NCI-H2227 (cell line): ENCODE measurements around the gene FNDC11.
"Not testable (repeated sequence)": the region's sequence is repeated elsewhere in the genome, so short reads cannot be mapped to it uniquely, and the experiment has no call there.

Source experiments
- DNase-seq: peaks from one replicate; lab custom pipeline; 2025; ENCODE audit not compliant: unreplicated experiment; lab: John Stamatoyannopoulos, UW

The FNDC11 gene

DNA sequence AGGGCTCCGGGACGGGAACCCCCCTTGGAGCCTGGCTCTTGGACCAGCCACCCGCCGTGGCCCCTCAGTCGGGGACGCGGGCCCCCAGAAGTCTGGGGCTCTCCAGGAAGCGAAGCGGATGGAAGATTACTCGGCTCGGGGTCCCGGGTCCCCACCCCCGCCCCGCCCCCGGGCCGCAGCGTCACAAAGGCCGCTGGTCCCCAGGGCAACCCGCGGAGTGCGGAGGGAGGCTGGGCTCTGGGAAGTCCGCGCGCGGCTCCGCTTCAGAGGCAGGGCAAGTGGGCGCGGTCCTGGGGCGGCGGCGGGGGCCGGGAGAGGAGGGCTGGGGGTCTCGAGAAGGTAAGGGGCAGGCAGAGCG, at the start of gene FNDC11:
Gene FNDC11 (plus strand): TSS at position 227 of the 358 bp plus-strand sequence. CDS start 1,505 bp downstream, outside the sequence.
- DNase-seq = peak; percentile 77

DNA sequence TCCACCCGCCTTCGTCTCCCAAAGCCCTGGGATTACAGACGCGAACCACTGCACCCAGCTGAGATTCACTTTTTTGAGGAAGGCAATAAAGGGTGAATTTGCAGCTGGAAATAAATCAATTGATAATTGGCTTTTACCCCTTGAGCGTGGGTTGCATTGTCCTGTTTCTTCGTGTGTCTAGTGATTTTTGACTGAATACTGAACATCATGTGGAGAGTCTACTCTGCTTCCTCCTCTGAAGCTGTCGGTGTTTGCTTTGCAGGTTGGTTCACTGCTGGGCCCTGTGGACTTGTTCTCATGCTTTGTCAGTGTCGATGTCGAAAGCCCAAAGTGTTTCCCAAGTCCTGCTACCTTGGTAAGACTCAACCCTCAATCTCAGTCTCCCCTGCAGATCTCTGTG, 49.3 kb upstream of the FNDC11 start:
- DNase-seq = no peak

DNA sequence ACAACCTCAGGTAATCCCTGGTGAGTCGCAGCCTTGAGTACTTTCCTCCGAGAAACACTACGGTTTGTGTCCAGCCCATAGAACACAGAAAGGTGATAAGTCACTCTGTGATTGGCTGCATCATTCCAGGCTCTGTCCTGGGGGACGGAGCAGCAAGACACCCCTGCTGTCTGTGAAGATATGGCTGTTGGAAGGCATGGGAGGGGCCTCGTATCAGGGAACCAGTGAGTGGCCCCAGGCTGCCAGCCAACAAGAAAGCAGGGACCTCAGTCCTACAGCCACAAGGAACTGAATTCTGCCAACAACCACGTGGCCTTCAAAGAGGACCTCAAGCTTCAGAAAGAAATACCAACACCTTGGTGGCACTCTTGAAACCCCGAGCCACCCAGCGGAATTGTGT, 48.7 kb upstream of the FNDC11 start:
- DNase-seq = no peak

- DNase-seq = no peak
These were observed 48.2 kb upstream of the FNDC11 start for GRCh38 chr20:63505723-63506122.

GRCh38 chr20:63507083-63507743, 46.7 kb upstream of the FNDC11 start:
- no peak for DNase-seq

- DNase-seq = no peak
These were observed 45.7 kb upstream of the FNDC11 start for GRCh38 chr20:63508072-63508768.

GRCh38 chr20:63509088-63509564, 44.8 kb upstream of the FNDC11 start:
- DNase-seq = no peak

- no peak for DNase-seq
These were observed 40.8 kb upstream of the FNDC11 start for GRCh38 chr20:63513207-63513606.

DNA sequence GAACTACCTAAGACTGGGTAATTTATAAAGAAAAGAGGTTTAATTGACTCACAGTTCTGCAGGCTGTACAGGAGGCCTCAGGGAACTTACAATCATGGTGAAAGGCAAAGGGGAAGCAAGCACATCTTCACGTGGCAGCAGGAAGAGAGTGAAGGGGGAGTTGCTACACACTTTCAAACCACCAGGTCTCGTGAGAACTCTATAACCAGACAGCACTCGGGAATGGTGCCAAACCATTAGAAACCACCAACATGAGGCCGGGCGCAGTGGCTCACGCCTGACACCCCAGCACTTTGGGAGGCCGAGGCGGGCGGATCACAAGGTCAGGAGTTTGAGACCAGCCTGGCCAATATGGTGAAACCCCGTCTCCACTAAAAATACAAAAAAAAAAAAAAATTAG, 39.4 kb upstream of the FNDC11 start:
- DNase-seq = not testable (repeated sequence)

DNA sequence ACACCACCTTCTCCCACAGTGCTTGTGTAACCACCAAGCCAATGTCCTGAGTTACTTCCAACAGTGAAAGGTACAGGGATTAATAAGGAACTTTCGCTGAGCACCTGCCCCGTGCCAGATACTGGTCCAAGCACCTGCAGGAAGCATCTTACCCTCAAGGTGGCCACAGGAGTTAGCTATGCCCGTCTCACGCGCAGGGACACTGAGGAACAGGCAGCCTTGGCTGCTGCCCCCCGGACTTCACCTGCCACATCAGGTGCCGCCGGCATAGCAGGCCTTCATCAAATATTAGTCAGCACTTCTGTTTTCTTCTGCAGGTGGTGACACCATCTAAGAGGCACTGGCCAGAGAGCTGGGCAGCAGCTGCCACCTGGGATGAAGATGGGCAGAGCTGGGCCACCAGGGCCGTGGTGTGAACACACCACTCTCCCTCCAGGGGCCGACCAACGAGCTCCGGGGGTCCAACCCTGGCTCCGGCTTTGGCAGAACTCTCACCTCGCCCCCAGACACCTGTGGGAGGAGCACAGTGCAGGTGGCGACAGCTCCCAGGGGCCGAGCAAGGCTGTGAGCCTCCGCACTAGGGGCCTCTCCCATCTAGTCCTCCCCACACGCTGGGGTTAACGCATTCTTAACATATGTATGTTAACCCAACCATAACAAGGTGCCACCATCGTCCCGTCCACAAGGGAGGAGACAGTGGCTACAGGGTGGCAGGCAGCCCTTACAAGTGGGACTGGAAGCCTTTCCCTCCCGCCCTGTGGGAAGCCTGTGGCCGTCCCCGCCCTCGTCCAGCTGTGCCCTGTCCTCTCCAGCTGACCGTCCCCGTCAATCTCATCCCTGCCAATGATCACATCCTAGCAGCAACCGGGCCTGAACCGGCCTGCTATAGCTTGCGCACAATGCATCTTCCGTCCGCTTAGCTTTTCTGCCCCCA, 36.3 kb upstream of the FNDC11 start:
- no peak for DNase-seq

- DNase-seq = no peak
These were observed 35.6 kb upstream of the FNDC11 start for GRCh38 chr20:63518351-63518861.

GRCh38 chr20:63518946-63519667, 34.9 kb upstream of the FNDC11 start:
- DNase-seq = no peak

- peak; percentile 86 for DNase-seq
These were observed 34.1 kb upstream of the FNDC11 start for GRCh38 chr20:63519668-63520503.

- DNase-seq = peak; percentile 89
These were observed 33.4 kb upstream of the FNDC11 start, which contains the start of gene PPDPF for GRCh38 chr20:63520504-63520933. TSS of gene PPDPF (plus strand) at chr20:63520765. CDS start at chr20:63521309, 544 bp downstream.

GRCh38 chr20:63520934-63521601, 32.9 kb upstream of the FNDC11 start:
- DNase-seq = peak; percentile 85

DNA sequence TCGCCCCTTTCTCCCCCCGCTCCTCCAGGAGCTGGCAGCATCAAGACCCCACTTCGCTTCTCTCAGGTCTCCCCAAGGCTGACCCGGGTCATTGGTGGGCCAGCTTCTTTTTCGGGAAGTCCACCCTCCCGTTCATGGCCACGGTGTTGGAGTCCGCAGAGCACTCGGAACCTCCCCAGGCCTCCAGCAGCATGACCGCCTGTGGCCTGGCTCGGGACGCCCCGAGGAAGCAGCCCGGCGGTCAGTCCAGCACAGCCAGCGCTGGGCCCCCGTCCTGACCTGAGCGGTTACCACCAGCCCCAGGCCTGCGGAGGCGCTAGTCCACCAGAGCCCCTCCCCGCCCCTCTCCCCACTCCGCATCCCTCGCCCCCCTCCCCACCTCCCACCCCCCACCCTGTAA, 32.4 kb upstream of the FNDC11 start:
- DNase-seq = no peak

GRCh38 chr20:63522091-63522868, 31.7 kb upstream of the FNDC11 start:
- DNase-seq = no peak

DNA sequence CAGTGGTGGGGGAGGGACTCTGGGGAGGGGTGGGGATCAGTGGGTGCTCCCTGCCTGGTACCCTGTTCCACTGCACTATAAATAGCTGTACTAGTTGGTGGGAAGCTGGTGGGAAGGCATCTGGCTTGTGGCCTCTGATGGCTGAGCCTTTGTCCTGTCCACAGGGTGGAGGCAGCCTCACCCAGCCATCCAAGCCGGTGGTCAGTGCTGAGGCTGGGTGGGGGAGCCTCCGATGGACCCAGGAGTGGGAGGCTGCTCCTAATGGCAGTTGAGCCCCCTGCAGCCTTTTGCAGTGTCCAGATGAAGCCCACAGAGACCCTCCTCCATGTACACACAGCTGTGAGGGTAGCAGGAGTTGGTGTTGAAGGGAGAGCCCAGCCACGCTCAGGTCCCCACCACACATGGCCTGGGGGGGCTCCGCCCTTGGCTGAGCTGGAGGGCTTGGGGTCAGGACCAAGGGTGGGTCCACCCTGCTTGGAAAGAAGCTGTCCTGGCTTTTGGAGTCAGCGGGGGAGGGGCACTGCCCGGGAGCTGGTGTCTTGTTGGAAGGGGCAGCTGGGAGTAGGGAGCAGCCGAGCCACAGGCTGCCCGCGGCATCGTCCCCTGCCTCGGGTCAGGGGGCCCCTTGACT, 30.9 kb upstream of the FNDC11 start:
- DNase-seq = no peak
